Measurements from ENCODE around the gene SCYL1. TPM values are rescaled to one million over a fixed set of nuclear protein-coding genes. Genes with fewer than 3 reads are reported as not detected.
"Not testable (repeated sequence)": the region's sequence is repeated elsewhere in the genome, so short reads cannot be mapped to it uniquely, and the experiment has no call there.

SCYL1 gene
- total and polyA plus RNA-seq, 2 of the 4 experiments (the other 2 are of a cell fraction): 96.4 to 150 TPM

GRCh38 chr11:65518941-65519549 lies 5.8 kb upstream of the SCYL1 start:
- H4K5ac ChIP-seq (ENCODE audit: low read depth, low read length); H3K9me3 ChIP-seq (ENCODE audit: control insufficient read depth, insufficient read depth, low read length); H2AFZ ChIP-seq (replicated peaks; ENCODE audit: low read length, poor library complexity); in situ Hi-C loops (cut with MboI; ENCODE audit: low sequenced_read_pairs); H2BK120ac ChIP-seq (ENCODE audit: low read depth, low read length); H4K8ac ChIP-seq (ENCODE audit: low read depth in 2 of 2, low read length in 2 of 2); H3K79me1 ChIP-seq (ENCODE audit: low read depth in 1 of 2, low read length in 2 of 2); H3K27me3 ChIP-seq (ENCODE audit: control insufficient read depth, insufficient read depth, low read length); H3K4me1 ChIP-seq (ENCODE audit: control insufficient read depth, insufficient read depth, low read length); H2BK20ac ChIP-seq (ENCODE audit: low read depth, low read length); H4K20me1 ChIP-seq (ENCODE audit: insufficient read depth, low read length); H2BK15ac ChIP-seq (ENCODE audit: low read depth, low read length); H3K4me2 ChIP-seq (ENCODE audit: low read depth, low read length); H2BK5ac ChIP-seq (ENCODE audit: low read depth, low read length, poor library complexity, severe bottlenecking); H3K14ac ChIP-seq (replicated peaks; ENCODE audit: low read depth, low read length); H3K9ac ChIP-seq (ENCODE audit: low read depth, low read length); H2AK5ac ChIP-seq (ENCODE audit: low read depth, low read length); H4K91ac ChIP-seq (ENCODE audit: insufficient read depth, low read depth, low read length); H3K9me1 ChIP-seq (ENCODE audit: insufficient read depth, low read length); H3K56ac ChIP-seq (ENCODE audit: extremely low read depth, insufficient read depth, low read length); H3K18ac ChIP-seq (ENCODE audit: low read depth, low read length); intact Hi-C loops (cut with micrococcal nuclease); H3K36me3 ChIP-seq (ENCODE audit: control insufficient read depth, insufficient read depth, low read length); H3K27ac ChIP-seq (ENCODE audit: insufficient read depth, low read length); BruUV-seq (replicated peaks); DNase-seq; dilution Hi-C loops (cut with HindIII; ENCODE audit: low sequenced_read_pairs, unreplicated experiment); H2AK9ac ChIP-seq (replicated peaks; ENCODE audit: low read depth, low read length, poor library complexity); ATAC-seq (ENCODE audit: low read depth); H3K4ac ChIP-seq (ENCODE audit: low read depth, low read length); H3K4me3 ChIP-seq (ENCODE audit: insufficient read depth, low read depth, low read length); H3K23ac ChIP-seq (ENCODE audit: low read depth, low read length): not testable (repeated sequence)
- POLR2A ChIA-PET (ENCODE audit: unreplicated experiment): interaction anchor here (1.0 kb wide), 1 partner anchor 29 kb away, joined by 3 read pairs; no protein-coding TSS in a partner anchor
- 80% methylated on average over 2 of the region's 8 CpGs; no CpG with 5 or more reads in 1 of the 2 experiments for WGBS, 2 experiments (ENCODE audit: extremely low coverage in 2 of 2, insufficient read length in 1 of 2)
- CTCF ChIA-PET: interaction anchor here (0.6 kb wide), 1 partner anchor 471 kb away, joined by 5 read pairs; no protein-coding TSS in a partner anchor

DNA sequence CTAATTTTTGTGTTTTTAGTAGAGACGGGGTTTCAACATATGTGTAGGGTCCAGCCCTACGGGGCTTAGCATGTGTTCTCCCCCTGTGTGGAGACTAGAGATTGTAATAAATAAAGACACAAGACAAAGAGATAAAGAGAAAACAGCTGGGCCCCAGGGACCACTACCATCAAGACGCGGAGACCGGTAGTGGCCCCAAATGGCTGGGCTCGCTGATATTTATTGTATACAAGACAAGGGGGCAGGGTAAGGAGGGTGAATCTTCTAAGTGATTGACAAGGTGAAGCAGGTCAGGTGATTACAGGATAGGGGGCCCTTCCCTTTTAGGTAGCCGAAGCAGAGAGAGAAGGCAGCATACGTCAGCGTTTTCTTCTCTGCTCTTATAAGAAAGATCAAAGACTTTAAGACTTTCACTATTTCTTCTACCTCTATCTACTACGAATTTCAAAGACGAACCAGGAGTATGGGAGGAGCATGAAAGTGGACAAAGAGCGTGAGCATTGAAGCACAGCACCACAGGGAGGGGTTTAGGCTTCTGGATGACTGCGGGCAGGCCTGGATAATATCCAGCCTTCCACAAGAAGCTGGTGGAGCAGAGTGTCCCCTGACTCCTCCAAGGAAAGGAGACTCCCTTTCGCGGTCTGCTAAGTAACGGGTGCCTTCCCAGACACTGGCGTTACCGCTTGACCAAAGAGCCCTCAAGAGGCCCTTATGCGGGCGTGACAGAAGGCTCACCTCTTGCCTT lies 2.9 kb upstream of the SCYL1 start:
- H3K14ac ChIP-seq (replicated peaks; ENCODE audit: low read depth, low read length); H3K9me3 ChIP-seq (ENCODE audit: control insufficient read depth, insufficient read depth, low read length); H3K23ac ChIP-seq (ENCODE audit: low read depth, low read length); DNase-seq; H3K9me1 ChIP-seq (ENCODE audit: insufficient read depth, low read length); H3K56ac ChIP-seq (ENCODE audit: extremely low read depth, insufficient read depth, low read length); H4K5ac ChIP-seq (ENCODE audit: low read depth, low read length); BruUV-seq (replicated peaks); H2AK9ac ChIP-seq (replicated peaks; ENCODE audit: low read depth, low read length, poor library complexity); in situ Hi-C loops (cut with MboI; ENCODE audit: low sequenced_read_pairs); dilution Hi-C loops (cut with HindIII; ENCODE audit: low sequenced_read_pairs, unreplicated experiment); H4K91ac ChIP-seq (ENCODE audit: insufficient read depth, low read depth, low read length); H2BK20ac ChIP-seq (ENCODE audit: low read depth, low read length); H3K36me3 ChIP-seq (ENCODE audit: control insufficient read depth, insufficient read depth, low read length); H2BK15ac ChIP-seq (ENCODE audit: low read depth, low read length); H3K4ac ChIP-seq (ENCODE audit: low read depth, low read length); H3K27ac ChIP-seq (ENCODE audit: insufficient read depth, low read length); H2BK120ac ChIP-seq (ENCODE audit: low read depth, low read length); H3K27me3 ChIP-seq (ENCODE audit: control insufficient read depth, insufficient read depth, low read length); H2BK5ac ChIP-seq (ENCODE audit: low read depth, low read length, poor library complexity, severe bottlenecking); H3K9ac ChIP-seq (ENCODE audit: low read depth, low read length); intact Hi-C loops (cut with micrococcal nuclease); H3K4me2 ChIP-seq (ENCODE audit: low read depth, low read length); H3K4me3 ChIP-seq (ENCODE audit: insufficient read depth, low read depth, low read length); H3K18ac ChIP-seq (ENCODE audit: low read depth, low read length); POLR2A ChIA-PET (ENCODE audit: unreplicated experiment); ATAC-seq (ENCODE audit: low read depth); H2AK5ac ChIP-seq (ENCODE audit: low read depth, low read length); H4K8ac ChIP-seq (ENCODE audit: low read depth in 2 of 2, low read length in 2 of 2); CTCF ChIA-PET; H2AFZ ChIP-seq (replicated peaks; ENCODE audit: low read length, poor library complexity): not testable (repeated sequence)
- 81% methylated on average over 4 of the region's 20 CpGs; no CpG with 5 or more reads in 1 of the 2 experiments for WGBS, 2 experiments (ENCODE audit: extremely low coverage in 2 of 2, insufficient read length in 1 of 2)
- Histone ChIP-seq H4K20me1 (ENCODE audit: insufficient read depth, low read length) (peaks cover 18% of the 10 kb centered on the region; the same call in 1 of the 2 replicates), H3K79me1 (ENCODE audit: low read depth in 1 of 2, low read length in 2 of 2) (peaks cover 8 to 23% of the 10 kb centered on the region in 2 experiments; a peak in 3 of 4 replicates), H3K4me1 (ENCODE audit: control insufficient read depth, insufficient read depth, low read length) (peaks cover 12% of the 10 kb centered on the region)

All from IMR-90 (cell line).